H9 (cell line): ENCODE measurements around the gene R3HCC1L. TPM values are rescaled to one million over a fixed set of nuclear protein-coding genes. Genes with fewer than 3 reads are reported as not detected.

Source experiments
- DNase-seq: peaks from one replicate; pipeline ENCODE4 v3.0.0-alpha.2; 2017
- H2AFZ ChIP-seq: one replicate; pipeline ENCODE4 v1.6.1; 2013; ENCODE audit warnings: mild to moderate bottlenecking, low read length, control low read depth, moderate library complexity
- H2AK5ac ChIP-seq: 2 replicates; pipeline ENCODE4 v1.6.1; 2013; ENCODE audit warnings: low read length, control low read depth, mixed read lengths; ENCODE audit not compliant: insufficient read length
- H2BK120ac ChIP-seq: one replicate; pipeline ENCODE4 v1.6.1; 2013; ENCODE audit warnings: low read depth, mild to moderate bottlenecking, low read length, control low read depth, inconsistent platforms; ENCODE audit not compliant: poor library complexity, severe bottlenecking
- H2BK12ac ChIP-seq: 2 replicates; pipeline ENCODE4 v1.6.1; 2013; ENCODE audit warnings: low read length, control low read depth, mixed read lengths, low read depth; ENCODE audit not compliant: insufficient read length
- H2BK15ac ChIP-seq: 2 replicates; pipeline ENCODE4 v1.6.1; 2013; ENCODE audit warnings: low read depth, low read length, control low read depth
- H2BK20ac ChIP-seq: one replicate; pipeline ENCODE4 v1.6.1; 2013; ENCODE audit warnings: low read depth, mild to moderate bottlenecking, low read length, control low read depth, inconsistent platforms; ENCODE audit not compliant: poor library complexity, severe bottlenecking
- H2BK5ac ChIP-seq: 2 replicates; pipeline ENCODE4 v1.6.1; 2013; ENCODE audit warnings: low read length, control low read depth, mixed read lengths; ENCODE audit not compliant: insufficient read length
- H3K14ac ChIP-seq: 2 replicates; pipeline ENCODE4 v1.6.1; 2013; ENCODE audit warnings: low read length, control low read depth; ENCODE audit not compliant: insufficient read depth
- H3K18ac ChIP-seq: 2 replicates; pipeline ENCODE4 v1.6.1; 2013; ENCODE audit warnings: low read depth, mild to moderate bottlenecking, mixed read lengths, low read length, control low read depth; ENCODE audit not compliant: insufficient read length
- H3K23ac ChIP-seq: 2 replicates; pipeline ENCODE4 v1.6.1; 2013; ENCODE audit warnings: low read length, control low read depth, mixed read lengths, low read depth; ENCODE audit not compliant: insufficient read length
- H3K23me2 ChIP-seq: 2 replicates; pipeline ENCODE4 v1.6.1; 2013; ENCODE audit warnings: low read depth, mild to moderate bottlenecking, mixed read lengths, low read length, control low read depth; ENCODE audit not compliant: insufficient read length, poor library complexity, severe bottlenecking
- H3K27ac ChIP-seq: 2 replicates; pipeline ENCODE4 v1.5.1; 2013; ENCODE audit warnings: low read length, control low read depth, mixed read lengths, low read depth; ENCODE audit not compliant: insufficient read length
- H3K27me3 ChIP-seq: 2 replicates; pipeline ENCODE4 v1.6.1; 2013; ENCODE audit warnings: low read length, control low read depth, inconsistent platforms; ENCODE audit not compliant: insufficient read depth
- H3K4ac ChIP-seq: 2 replicates; pipeline ENCODE4 v1.6.1; 2013; ENCODE audit warnings: low read depth, mild to moderate bottlenecking, control low read depth, inconsistent platforms, low read length, moderate library complexity
- H3K4me1 ChIP-seq: 2 replicates; pipeline ENCODE4 v1.6.1; 2013; ENCODE audit warnings: low read length, control low read depth, inconsistent platforms; ENCODE audit not compliant: insufficient read depth
- H3K4me2 ChIP-seq: 2 replicates; pipeline ENCODE4 v1.6.1; 2013; ENCODE audit warnings: low read length, control low read depth, mixed read lengths; ENCODE audit not compliant: insufficient read length, insufficient read depth
- H3K56ac ChIP-seq: 2 replicates; pipeline ENCODE4 v1.6.1; 2013; ENCODE audit warnings: low read depth, mild to moderate bottlenecking, mixed read lengths, low read length, control low read depth; ENCODE audit not compliant: insufficient read length
- H3K79me1 ChIP-seq: 2 replicates; pipeline ENCODE4 v1.6.1; 2013; ENCODE audit warnings: low read depth, mild to moderate bottlenecking, moderate library complexity, low read length, control low read depth, inconsistent platforms; ENCODE audit not compliant: insufficient read depth, poor library complexity, severe bottlenecking
- H3K79me2 ChIP-seq: 2 replicates; pipeline ENCODE4 v1.6.1; 2013; ENCODE audit warnings: low read length, control low read depth, inconsistent platforms; ENCODE audit not compliant: insufficient read depth
- H3K9ac ChIP-seq: 2 replicates; pipeline ENCODE4 v1.6.1; 2013; ENCODE audit warnings: low read length, control low read depth, mixed read lengths; ENCODE audit not compliant: insufficient read length; ENCODE audit errors: extremely low read depth
- H3K9me3 ChIP-seq: one replicate; pipeline ENCODE4 v1.6.1; 2013; ENCODE audit warnings: low read depth, low read length, inconsistent platforms; ENCODE audit not compliant: control insufficient read depth
- H3T11ph ChIP-seq: one replicate; pipeline ENCODE4 v1.6.1; 2013; ENCODE audit warnings: mild to moderate bottlenecking, low read length, control low read depth, inconsistent platforms
- H4K20me1 ChIP-seq: one replicate; pipeline ENCODE4 v1.6.1; 2013; ENCODE audit not compliant: control insufficient read depth, insufficient read length, insufficient read depth
- H4K5ac ChIP-seq: 2 replicates; pipeline ENCODE4 v1.6.1; 2013; ENCODE audit warnings: low read depth, mild to moderate bottlenecking, mixed read lengths, low read length, control low read depth; ENCODE audit not compliant: insufficient read length
- H4K8ac ChIP-seq: replicated peaks from 2 replicates; pipeline ENCODE4 v1.6.1; 2013; ENCODE audit warnings: low read length, control low read depth, mixed read lengths, low read depth; ENCODE audit not compliant: insufficient read length
- H4K91ac ChIP-seq: 2 replicates; pipeline ENCODE4 v1.6.1; 2013; ENCODE audit warnings: low read depth, mild to moderate bottlenecking, moderate library complexity, mixed read lengths, low read length, control low read depth; ENCODE audit not compliant: insufficient read length
- H3K27ac Mint-ChIP-seq, 3 experiments: 2 replicates in 2 of 3; 3 replicates in 1 of 3; pipeline ENCODE4 v1.8.0; 2020 to 2021; ENCODE audit warnings: mixed read lengths in 3 of 3, mild to moderate bottlenecking in 1 of 3, moderate library complexity in 1 of 3
- H3K27me3 Mint-ChIP-seq: 2 replicates; pipeline ENCODE4 v1.8.0; 2021; ENCODE audit warnings: low read depth, mild to moderate bottlenecking, moderate library complexity, mixed read lengths
- H3K36me3 Mint-ChIP-seq, 3 experiments: 2 replicates in 2 of 3; 3 replicates in 1 of 3; pipeline ENCODE4 v1.8.0; 2020 to 2021; ENCODE audit warnings: low read depth in 3 of 3, mixed read lengths in 3 of 3; ENCODE audit not compliant: insufficient read depth in 1 of 3
- H3K4me1 Mint-ChIP-seq, 2 experiments: 2 replicates each; pipeline ENCODE4 v1.8.0; 2020; ENCODE audit warnings: mixed read lengths in 2 of 2
- H3K4me3 Mint-ChIP-seq, 2 experiments: 2 replicates in 1 of 2; 3 replicates in 1 of 2; pipeline ENCODE4 v1.8.0; 2020 to 2021; ENCODE audit warnings: mild to moderate bottlenecking in 2 of 2, mixed read lengths in 2 of 2, moderate library complexity in 1 of 2
- H3K9me3 Mint-ChIP-seq, 2 experiments: 2 replicates in 1 of 2; 3 replicates in 1 of 2; pipeline ENCODE4 v1.8.0; 2020; ENCODE audit warnings: mild to moderate bottlenecking in 2 of 2, mixed read lengths in 2 of 2, moderate library complexity in 1 of 2
- CTCF ChIP-seq: fragments of 200-600 bp; sonication (generic); conservative IDR thresholded peaks from 3 replicates; pipeline ENCODE4 v1.8.0; 2021; ENCODE audit warnings: antibody characterized with exemption, mild to moderate bottlenecking
- WGBS: extraction: QIAGEN DNeasy Blood & Tissue Kit; methylation state at CpG from one replicate; pipeline ENCODE4 v1.1.7; 2013; ENCODE audit warnings: missing lambda C conversion rate, low lambda C conversion rate, mixed read lengths; ENCODE audit not compliant: insufficient read length; ENCODE audit errors: extremely low coverage; 5-methylcytosine and 5-hydroxymethylcytosine counted together
- total RNA-seq: library from RNA; stranded (reverse); gene quantifications from 2 replicates; pipeline ENCODE4 v1.2.1, GENCODE V29; 2021

R3HCC1L gene
- total RNA-seq, 1 experiment from 2014 or later = 18.5 TPM

- H3K9me3 Mint-ChIP-seq = peaks cover 6% of the 10 kb centered on the region in 2 experiments; a peak in 4 of 5 replicates
- H3K9ac ChIP-seq = no peak overlapping the region
- H3K23me2 ChIP-seq = no peaks in the 10 kb centered on the region
- no peak overlapping the region for H2BK5ac ChIP-seq
- no peak overlapping the region for H3K27ac Mint-ChIP-seq
- no peak overlapping the region for H2AK5ac ChIP-seq
- H3K79me1 ChIP-seq = no peaks in the 10 kb centered on the region
- H3K4me1 Mint-ChIP-seq = peaks cover 4 to 5% of the 10 kb centered on the region in 2 experiments
- no peak overlapping the region for H2BK120ac ChIP-seq
- H4K91ac ChIP-seq = no peak overlapping the region
- no peak for TF ChIP-seq CTCF
- H2BK15ac ChIP-seq = no peak overlapping the region
- no peak overlapping the region for H3K4me2 ChIP-seq
- H2BK12ac ChIP-seq = no peak overlapping the region
- no peaks in the 10 kb centered on the region for H3K9me3 ChIP-seq
- H3K23ac ChIP-seq = no peak overlapping the region
- no peaks in the 10 kb centered on the region for H3K27me3 Mint-ChIP-seq
- H3K27ac ChIP-seq = no peak overlapping the region
- H3K4ac ChIP-seq = no peak overlapping the region
- H3K4me3 Mint-ChIP-seq = no peak overlapping the region
- DNase-seq = no peak
- no peaks in the 10 kb centered on the region for H3K79me2 ChIP-seq
- no CpG with 5 or more reads among the region's 1 CpG for WGBS
- H3K27me3 ChIP-seq = no peaks in the 10 kb centered on the region
- H4K5ac ChIP-seq = no peak overlapping the region
- H3K4me1 ChIP-seq = no peaks in the 10 kb centered on the region
- H2AFZ ChIP-seq = no peak overlapping the region
- no peak overlapping the region for H3K56ac ChIP-seq
- H3T11ph ChIP-seq = no peak overlapping the region
- no peak overlapping the region for H4K8ac ChIP-seq
- no peaks in the 10 kb centered on the region for H4K20me1 ChIP-seq
- H3K36me3 Mint-ChIP-seq = peaks cover 18 to 30% (median 28%) of the 10 kb centered on the region in 3 experiments
- no peak overlapping the region for H3K14ac ChIP-seq
- no peak overlapping the region for H2BK20ac ChIP-seq
- no peak overlapping the region for H3K18ac ChIP-seq
Observed at GRCh38 chr10:98195120-98195519, 60.7 kb downstream of the R3HCC1L start.
